Adrenal gland (tissue), 5 donors: ENCODE measurements around the gene FBXL15.

Experiments used
- POLR2A ChIP-seq, 2 donors: fragments of 450-650 bp; IDR thresholded peaks; one replicate each; pipeline ENCODE4 v1.6.1; 2017; ENCODE audit warnings: antibody characterized with exemption in 2 of 2, mild to moderate bottlenecking in 2 of 2, moderate library complexity in 1 of 2
- TF ChIP-seq, protein P1 (sequence below), 6 experiments: fragments of 450-650 bp in 4 of 6; fragments of 200-600 bp in 2 of 6; sonication (generic) in 1 of 6; IDR thresholded peaks; 1 replicate in 5 of 6; 2 replicates in 1 of 6; pipeline versions ENCODE4 v1.5.1 to v1.8.0; 2016 to 2021; ENCODE audit warnings: antibody characterized with exemption in 6 of 6, mild to moderate bottlenecking in 2 of 6, moderate library complexity in 1 of 6
- donor health status: DM: no; HTN: no; CAD: no.

DNA sequence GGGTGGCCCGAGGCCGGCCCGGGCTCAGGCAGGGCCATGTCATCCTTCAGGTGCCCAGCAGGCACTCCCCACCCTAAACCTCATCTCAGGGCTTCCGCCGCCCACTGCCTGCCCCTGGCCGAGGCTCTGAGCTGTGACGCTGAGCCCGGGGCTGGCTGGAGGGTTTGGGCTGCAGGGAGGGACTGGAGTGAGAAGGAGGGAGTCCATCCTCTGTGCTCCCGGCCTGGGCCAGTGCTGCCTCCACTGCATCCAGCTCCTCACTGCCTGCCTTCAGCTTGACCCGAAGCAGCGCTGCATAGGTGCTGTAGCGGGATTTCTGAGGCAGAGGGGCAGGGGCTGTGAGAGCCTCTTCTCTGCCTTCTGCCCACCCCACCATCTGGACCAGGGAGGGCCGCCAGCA, 17.5 kb upstream of the FBXL15 start:
- TF ChIP-seq, protein P1, sequence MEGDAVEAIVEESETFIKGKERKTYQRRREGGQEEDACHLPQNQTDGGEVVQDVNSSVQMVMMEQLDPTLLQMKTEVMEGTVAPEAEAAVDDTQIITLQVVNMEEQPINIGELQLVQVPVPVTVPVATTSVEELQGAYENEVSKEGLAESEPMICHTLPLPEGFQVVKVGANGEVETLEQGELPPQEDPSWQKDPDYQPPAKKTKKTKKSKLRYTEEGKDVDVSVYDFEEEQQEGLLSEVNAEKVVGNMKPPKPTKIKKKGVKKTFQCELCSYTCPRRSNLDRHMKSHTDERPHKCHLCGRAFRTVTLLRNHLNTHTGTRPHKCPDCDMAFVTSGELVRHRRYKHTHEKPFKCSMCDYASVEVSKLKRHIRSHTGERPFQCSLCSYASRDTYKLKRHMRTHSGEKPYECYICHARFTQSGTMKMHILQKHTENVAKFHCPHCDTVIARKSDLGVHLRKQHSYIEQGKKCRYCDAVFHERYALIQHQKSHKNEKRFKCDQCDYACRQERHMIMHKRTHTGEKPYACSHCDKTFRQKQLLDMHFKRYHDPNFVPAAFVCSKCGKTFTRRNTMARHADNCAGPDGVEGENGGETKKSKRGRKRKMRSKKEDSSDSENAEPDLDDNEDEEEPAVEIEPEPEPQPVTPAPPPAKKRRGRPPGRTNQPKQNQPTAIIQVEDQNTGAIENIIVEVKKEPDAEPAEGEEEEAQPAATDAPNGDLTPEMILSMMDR (IDR thresholded peaks at IDR 0.05): no peak
- TF ChIP-seq POLR2A (IDR thresholded peaks at IDR 0.05): no peak
